ENCODE data around the gene TAOK2. TPM values are rescaled to one million over a fixed set of nuclear protein-coding genes. Genes with fewer than 3 reads are reported as not detected.
"Not testable (repeated sequence)": the region's sequence is repeated elsewhere in the genome, so short reads cannot be mapped to it uniquely, and the experiment has no call there.

Gene TAOK2
- total RNA-seq, 2 experiments from 2014 or later = 13.1 to 14.1 TPM

GRCh38 chr16:30017277-30017656 lies 43.6 kb downstream of the TAOK2 start:
- Mint-ChIP-seq H3K27ac (no peak overlapping the region), H3K4me3 (no peak overlapping the region), H3K4me1 (ENCODE audit: low read depth) (peaks cover 12% of the 10 kb centered on the region), H3K9me3 (no peaks in the 10 kb centered on the region), H3K27me3 (peaks cover 4% of the 10 kb centered on the region), H3K36me3 (ENCODE audit: low read depth) (no peaks in the 10 kb centered on the region)
- CTCF ChIA-PET = interaction anchor here (1.1 kb wide), 1 partner anchor 15 kb away, joined by 5 read pairs; no protein-coding TSS in a partner anchor
- Histone ChIP-seq H3K27me3 (ENCODE audit: control insufficient read depth in 1 of 2, insufficient read depth in 2 of 2, low read length in 2 of 2) (peaks cover 0 to under 1% of the 10 kb centered on the region in 2 experiments), H3K9me3 (ENCODE audit: control insufficient read depth in 1 of 2, insufficient read depth in 1 of 2, low read length in 2 of 2) (peaks cover 0 to under 1% of the 10 kb centered on the region in 2 experiments), H3K4me3 (ENCODE audit: low read length) (no peak overlapping the region), H3K4me1 (ENCODE audit: insufficient read depth, low read length) (peaks cover 13% of the 10 kb centered on the region), H3K36me3 (ENCODE audit: insufficient read depth, low read length) (no peaks in the 10 kb centered on the region), H3K27ac (ENCODE audit: low read depth in 1 of 2, low read length in 2 of 2) (no peak overlapping the region)
- intact Hi-C loops (cut with DNase I, micrococcal nuclease) = no loop called here
- ATAC-seq (ENCODE audit: poor library complexity) (no peak), DNase-seq (no peak)
- TF ChIP-seq CTCF (IDR thresholded peaks at IDR 0.05) = no peak
- POLR2A ChIA-PET = no interaction called here

- not testable (repeated sequence) for H3K27me3 ChIP-seq (ENCODE audit: control insufficient read depth in 1 of 2, insufficient read depth in 2 of 2, low read length in 2 of 2)
Measured at GRCh38 chr16:30017937-30018336, 44.3 kb downstream of the TAOK2 start.

GRCh38 chr16:30018731-30019158 lies 45.1 kb downstream of the TAOK2 start:
- Mint-ChIP-seq H3K27ac (no peak overlapping the region), H3K4me3 (peak overlapping the region; percentile 27), H3K27me3 (peaks cover 4% of the 10 kb centered on the region), H3K36me3 (ENCODE audit: low read depth) (no peaks in the 10 kb centered on the region), H3K9me3 (no peaks in the 10 kb centered on the region), H3K4me1 (ENCODE audit: low read depth) (peaks cover 12% of the 10 kb centered on the region)
- ChIA-PET POLR2A (no interaction called here), CTCF (interaction anchor here (0.9 to 1.0 kb wide), 2 partner anchors 14 to 327 kb away, joined by 3 read pairs; no protein-coding TSS in a partner anchor)
- intact Hi-C loops (cut with DNase I, micrococcal nuclease) = no loop called here
- Histone ChIP-seq H3K4me3 (ENCODE audit: low read length) (no peak overlapping the region), H3K36me3 (ENCODE audit: insufficient read depth, low read length) (no peaks in the 10 kb centered on the region), H3K4me1 (ENCODE audit: insufficient read depth, low read length) (peaks cover 13% of the 10 kb centered on the region), H3K9me3 (ENCODE audit: control insufficient read depth in 1 of 2, insufficient read depth in 1 of 2, low read length in 2 of 2) (no peaks in the 10 kb centered on the region), H3K27me3 (ENCODE audit: control insufficient read depth in 1 of 2, insufficient read depth in 2 of 2, low read length in 2 of 2) (no peaks in the 10 kb centered on the region), H3K27ac (ENCODE audit: low read depth in 1 of 2, low read length in 2 of 2) (no peak overlapping the region)
- no peak for ATAC-seq (ENCODE audit: poor library complexity)
- TF ChIP-seq CTCF (IDR thresholded peaks at IDR 0.05) = no peak
- DNase-seq = no peak

More at GRCh38 chr16:30017937-30018336, 44.3 kb downstream of the TAOK2 start:
- DNase-seq; H3K27ac ChIP-seq (ENCODE audit: low read depth in 1 of 2, low read length in 2 of 2); H3K4me3 ChIP-seq (ENCODE audit: low read length); intact Hi-C loops (cut with DNase I, micrococcal nuclease); H3K9me3 ChIP-seq (ENCODE audit: control insufficient read depth in 1 of 2, insufficient read depth in 1 of 2, low read length in 2 of 2); H3K4me3 Mint-ChIP-seq; H3K27me3 Mint-ChIP-seq; H3K36me3 Mint-ChIP-seq (ENCODE audit: low read depth); H3K27ac Mint-ChIP-seq; ATAC-seq (ENCODE audit: poor library complexity); POLR2A ChIA-PET; H3K9me3 Mint-ChIP-seq; H3K36me3 ChIP-seq (ENCODE audit: insufficient read depth, low read length): not testable (repeated sequence)
- H3K4me1 Mint-ChIP-seq (ENCODE audit: low read depth) = peaks cover 12% of the 10 kb centered on the region
- peaks cover 13% of the 10 kb centered on the region for H3K4me1 ChIP-seq (ENCODE audit: insufficient read depth, low read length)
- CTCF ChIA-PET = interaction anchor here (1.0 to 1.1 kb wide), 2 partner anchors 14 to 326 kb away, joined by 3 to 5 read pairs; no protein-coding TSS in a partner anchor

GRCh38 chr16:30022887-30023286 lies 49.2 kb downstream of the TAOK2 start, which contains the start of gene C16orf92:
Gene C16orf92 (plus strand): TSS chr16:30023198. CDS start chr16:30023341, 143 bp downstream.
- Mint-ChIP-seq H3K4me1 (ENCODE audit: low read depth) (peaks cover 12% of the 10 kb centered on the region), H3K27ac (no peak within 1 kb of the TSS), H3K4me3 (no peak within 1 kb of the TSS), H3K9me3 (no peaks in the 10 kb centered on the region), H3K27me3 (peaks cover 14% of the 10 kb centered on the region), H3K36me3 (ENCODE audit: low read depth) (no peaks in the 10 kb centered on the region)
- Histone ChIP-seq H3K9me3 (ENCODE audit: control insufficient read depth in 1 of 2, insufficient read depth in 1 of 2, low read length in 2 of 2) (no peaks in the 10 kb centered on the region), H3K4me1 (ENCODE audit: insufficient read depth, low read length) (peaks cover 13% of the 10 kb centered on the region), H3K27me3 (ENCODE audit: control insufficient read depth in 1 of 2, insufficient read depth in 2 of 2, low read length in 2 of 2) (peaks cover 0 to 6% of the 10 kb centered on the region in 2 experiments), H3K36me3 (ENCODE audit: insufficient read depth, low read length) (no peaks in the 10 kb centered on the region), H3K27ac (ENCODE audit: low read depth in 1 of 2, low read length in 2 of 2) (no peak within 1 kb of the TSS), H3K4me3 (ENCODE audit: low read length) (no peak within 1 kb of the TSS)
- TF ChIP-seq CTCF (IDR thresholded peaks at IDR 0.05) = no peak
- DNase-seq (no peak), ATAC-seq (ENCODE audit: poor library complexity) (no peak)
- intact Hi-C loops (cut with DNase I, micrococcal nuclease) = loop anchor here in 1 of 2 experiments (1.0 to 5.0 kb wide), 3 partner anchors 176 to 376 kb away; no protein-coding TSS in a partner anchor
- ChIA-PET POLR2A (no interaction called here), CTCF (interaction anchor here (1.0 to 1.1 kb wide), 2 partner anchors 10 to 331 kb away, joined by 3 read pairs; no protein-coding TSS in a partner anchor)

Measured in CD4-positive, alpha-beta T cell (primary cell).